ENCODE measurements around the gene THRAP3. TPM values are rescaled to one million over a fixed set of nuclear protein-coding genes. Genes with fewer than 3 reads are reported as not detected.

Gene THRAP3
- total RNA-seq, 1 donor from 2014 or later = 139 TPM

DNA sequence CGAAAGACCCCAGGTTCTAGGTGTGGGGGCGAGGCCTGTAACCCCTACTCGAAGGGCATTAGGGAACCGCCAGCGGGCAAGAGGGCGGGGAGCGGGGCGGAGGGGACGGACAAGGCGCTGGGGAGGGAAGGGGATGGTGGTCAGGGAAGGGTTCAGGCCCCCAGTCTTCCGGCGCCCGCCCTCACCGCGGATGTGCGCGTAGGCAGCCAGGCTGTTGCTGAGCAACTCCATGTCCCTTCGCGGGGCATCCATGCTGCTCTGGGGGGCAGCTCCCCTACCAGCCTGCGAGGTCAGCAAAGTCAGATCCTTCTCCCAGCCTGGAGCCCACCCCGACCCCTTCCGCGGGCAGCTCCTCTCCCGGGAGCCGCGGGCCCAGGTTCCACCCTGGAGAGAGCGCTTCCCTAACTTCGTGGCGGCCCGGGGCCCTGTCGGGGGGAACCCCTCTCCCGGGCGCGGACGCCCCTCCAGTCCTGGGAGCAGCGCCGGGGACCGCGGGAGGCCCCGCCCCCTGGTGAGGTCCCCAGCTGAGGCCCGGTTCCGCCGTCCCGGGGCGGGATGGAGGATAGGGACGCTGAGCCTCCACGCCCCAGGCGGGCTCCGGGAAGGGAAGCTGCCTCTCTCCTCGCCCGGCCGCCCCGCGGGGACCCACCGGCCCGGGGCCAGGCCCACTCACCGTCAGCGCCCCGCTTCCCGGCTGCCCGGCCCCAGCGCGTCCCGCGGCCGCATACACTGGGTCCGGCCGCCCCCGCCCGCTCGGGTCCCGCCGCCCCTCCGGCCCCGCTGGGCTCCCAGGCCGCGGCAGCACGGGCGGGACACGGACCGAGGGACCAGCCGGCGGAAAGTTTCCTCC, 98.8 kb downstream of the THRAP3 start:
- intact Hi-C loops (cut with micrococcal nuclease) = loop anchor here (1.0 kb wide), 4 partner anchors 16 to 174 kb away; partner anchors contain the start of gene TRAPPC3

DNA sequence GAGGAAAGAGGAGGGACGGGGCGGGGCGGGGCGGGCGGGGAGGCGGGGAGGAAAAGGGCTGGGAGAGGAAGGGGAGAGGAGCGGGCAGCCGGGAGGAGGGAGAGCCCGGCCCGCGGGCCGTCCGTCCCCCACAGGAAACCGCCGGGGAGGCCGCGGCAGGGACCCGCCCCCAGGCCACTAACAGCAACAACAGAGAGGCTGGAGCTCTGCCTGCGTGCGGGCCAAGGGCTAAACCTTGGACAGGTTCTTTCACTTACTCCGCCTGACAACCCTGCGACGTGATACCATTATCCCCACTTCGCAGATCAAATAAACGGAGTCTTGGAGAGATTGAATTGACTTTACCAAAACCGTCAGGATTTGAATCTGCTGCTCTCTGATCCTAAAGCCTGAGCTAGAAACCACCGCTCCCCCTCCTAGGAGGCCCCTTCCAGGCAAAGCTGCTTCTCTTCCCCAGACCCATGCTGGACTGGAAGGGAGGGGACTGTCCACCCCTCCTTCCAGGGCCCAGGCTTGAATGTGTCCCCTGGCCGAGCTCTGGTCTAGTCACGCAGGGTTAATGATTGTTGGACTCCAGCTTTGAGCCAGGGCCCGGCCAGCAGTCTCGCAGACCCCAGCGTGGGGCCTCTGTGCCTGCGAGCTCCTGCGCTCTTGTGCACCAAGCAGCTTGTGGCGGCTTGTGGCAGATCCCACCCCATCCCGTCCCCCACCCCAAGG, 99.6 kb downstream of the THRAP3 start, which contains the start of gene EVA1B:
Gene EVA1B (minus strand): TSS at position 10 of the 717 bp plus-strand sequence. CDS start 608 bp downstream, outside the sequence.
- intact Hi-C loops (cut with micrococcal nuclease) = loop anchor here (1.0 kb wide), 4 partner anchors 16 to 174 kb away; partner anchors contain the start of gene TRAPPC3

DNA sequence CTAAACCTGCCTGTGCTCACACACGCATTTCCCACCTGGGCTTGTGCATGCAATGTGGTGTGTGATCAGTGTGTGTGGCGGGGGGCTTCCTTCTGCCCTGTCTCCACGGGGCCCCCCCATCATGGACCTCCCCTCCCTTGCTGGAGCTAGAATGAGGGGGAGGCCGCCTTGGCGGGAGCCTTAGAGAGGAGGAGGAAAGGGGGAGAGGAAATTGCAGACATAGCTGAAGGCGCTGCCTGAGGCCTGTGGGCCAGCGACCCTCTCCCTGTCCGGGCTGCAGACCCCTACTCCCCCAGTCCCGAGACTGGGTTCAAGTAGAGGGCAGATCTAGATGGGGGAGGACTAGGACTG, 100.1 kb downstream of the THRAP3 start:
- intact Hi-C loops (cut with micrococcal nuclease) = no loop called here

DNA sequence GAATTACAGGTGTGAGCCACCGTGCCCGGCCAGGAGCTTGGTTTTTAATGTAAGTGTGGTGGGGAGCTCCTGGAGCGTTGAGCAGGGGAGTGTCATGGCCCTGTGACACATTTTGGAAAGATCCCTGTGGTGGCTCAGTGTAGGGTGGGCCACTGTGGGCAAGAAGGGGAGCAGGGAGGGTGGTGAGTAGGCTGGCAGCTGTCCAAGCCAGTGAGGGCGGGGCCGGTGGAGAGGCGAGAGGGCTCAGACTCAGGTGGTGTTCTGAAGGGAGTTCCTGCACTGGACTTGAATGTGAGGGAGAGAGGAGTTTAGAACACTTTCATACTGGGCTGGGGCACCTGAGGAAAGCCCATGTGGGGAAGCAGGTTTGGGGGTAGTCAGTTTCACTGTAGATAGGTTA, 102.3 kb downstream of the THRAP3 start:
- intact Hi-C loops (cut with micrococcal nuclease) = no loop called here

DNA sequence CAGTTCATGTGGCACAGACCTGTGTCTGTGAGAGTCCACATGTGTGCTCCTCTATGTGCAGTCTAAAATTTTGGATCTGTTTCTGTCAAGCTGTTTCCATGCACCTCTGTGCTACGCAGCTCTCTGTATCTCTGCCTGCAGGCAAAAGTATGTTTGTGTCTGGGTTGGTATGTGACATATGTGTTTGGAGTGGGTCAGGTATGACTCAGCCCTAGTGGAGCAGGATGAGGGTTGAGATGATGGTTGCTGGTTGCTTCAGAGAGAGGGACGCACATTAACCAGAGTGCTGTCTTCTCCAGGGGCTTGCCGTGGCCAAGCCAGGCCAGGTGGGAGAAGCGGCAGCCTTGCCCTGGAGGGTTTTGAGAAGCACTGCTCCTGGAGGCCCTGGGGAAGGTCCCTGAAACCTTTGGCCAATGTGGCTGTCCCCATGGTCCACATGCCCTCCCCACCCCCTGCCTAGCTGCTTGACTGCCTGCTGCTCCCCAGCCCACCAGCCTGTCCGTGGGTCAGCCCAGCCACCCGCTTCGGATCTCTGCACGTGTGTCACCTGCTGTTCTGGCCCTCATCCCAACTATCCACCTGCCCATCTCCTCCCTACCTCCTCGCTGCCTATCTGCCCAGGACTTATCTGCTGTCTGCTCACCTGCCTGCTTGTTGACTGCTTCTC, 103.3 kb downstream of the THRAP3 start:
- intact Hi-C loops (cut with micrococcal nuclease) = no loop called here

DNA sequence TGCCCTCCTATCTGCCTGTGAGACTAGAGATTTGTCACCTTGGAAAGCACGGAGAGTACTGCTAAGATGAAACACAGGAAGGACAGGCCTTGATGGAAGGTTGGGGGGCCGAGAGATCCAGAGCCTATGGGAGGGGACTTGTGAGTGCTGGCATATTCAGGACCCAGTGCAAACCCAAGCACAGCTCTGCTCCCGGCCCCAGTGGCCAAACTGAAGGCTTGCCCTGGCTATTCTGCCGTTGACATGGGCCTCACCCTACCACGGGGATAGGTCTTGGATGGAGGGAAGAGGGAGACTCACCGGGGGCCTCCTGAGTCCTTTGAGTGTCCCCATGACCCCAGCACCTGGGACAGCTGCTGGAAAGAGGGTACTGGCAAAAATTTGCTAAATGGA, 103.8 kb downstream of the THRAP3 start:
- intact Hi-C loops (cut with micrococcal nuclease) = no loop called here

DNA sequence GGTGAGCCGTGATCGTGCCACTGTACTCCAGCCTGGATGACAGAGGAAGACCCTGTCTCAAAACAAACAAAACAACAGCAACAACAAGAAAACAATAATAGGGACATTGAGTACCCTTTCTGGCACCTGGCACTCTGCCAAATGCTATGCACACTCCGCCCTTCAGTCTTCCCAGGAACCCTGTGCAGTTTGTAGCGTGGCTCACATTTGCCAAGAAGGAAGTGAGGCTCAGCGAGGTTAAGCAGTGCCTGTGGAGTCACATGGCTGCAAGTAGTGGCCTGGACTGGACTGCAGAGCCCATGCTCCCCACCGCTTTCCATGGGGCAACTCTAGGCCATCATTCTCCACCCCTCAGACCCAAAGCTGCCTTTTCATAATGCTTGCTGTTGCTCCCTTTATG, 104.5 kb downstream of the THRAP3 start:
- intact Hi-C loops (cut with micrococcal nuclease) = no loop called here

DNA sequence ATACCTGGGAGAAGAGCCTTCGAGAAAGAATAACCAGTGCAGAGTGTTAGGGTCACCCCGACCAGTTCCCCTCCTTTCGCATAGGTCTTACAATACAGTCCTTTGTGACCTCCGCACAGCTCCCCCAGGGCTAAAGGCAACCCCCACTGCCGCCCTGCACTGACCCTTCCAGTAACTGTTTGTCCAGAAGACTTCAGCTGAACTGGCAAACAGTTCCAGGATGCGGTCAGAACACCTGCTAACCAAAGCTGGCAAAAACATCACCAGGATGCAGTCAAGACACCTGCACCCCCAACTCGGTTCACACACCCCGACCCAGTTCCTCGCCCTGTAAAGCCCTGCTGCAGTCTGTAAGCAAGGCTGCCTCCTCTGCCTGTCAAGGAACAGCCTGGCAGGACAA, 105.6 kb downstream of the THRAP3 start:
- intact Hi-C loops (cut with micrococcal nuclease) = no loop called here

DNA sequence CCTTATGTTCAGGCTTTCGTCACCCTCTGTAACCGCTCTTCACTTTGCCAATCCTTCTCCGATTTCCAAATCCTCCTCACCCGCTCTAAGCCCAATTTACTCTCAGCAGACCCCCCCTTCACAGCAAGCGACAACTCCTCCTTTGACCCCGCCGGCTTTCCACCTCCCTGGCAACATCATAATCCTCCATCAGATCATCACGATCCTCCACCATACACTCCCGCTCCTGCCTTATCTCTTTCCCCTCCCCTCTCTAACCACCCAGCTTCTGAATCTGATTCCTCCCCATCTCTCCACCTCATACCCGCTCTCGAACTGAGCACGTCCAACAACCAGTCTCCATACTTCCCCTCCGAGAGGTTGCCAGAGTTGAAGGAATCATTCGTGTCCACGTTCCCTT, 106.7 kb downstream of the THRAP3 start:
- intact Hi-C loops (cut with micrococcal nuclease) = no loop called here

DNA sequence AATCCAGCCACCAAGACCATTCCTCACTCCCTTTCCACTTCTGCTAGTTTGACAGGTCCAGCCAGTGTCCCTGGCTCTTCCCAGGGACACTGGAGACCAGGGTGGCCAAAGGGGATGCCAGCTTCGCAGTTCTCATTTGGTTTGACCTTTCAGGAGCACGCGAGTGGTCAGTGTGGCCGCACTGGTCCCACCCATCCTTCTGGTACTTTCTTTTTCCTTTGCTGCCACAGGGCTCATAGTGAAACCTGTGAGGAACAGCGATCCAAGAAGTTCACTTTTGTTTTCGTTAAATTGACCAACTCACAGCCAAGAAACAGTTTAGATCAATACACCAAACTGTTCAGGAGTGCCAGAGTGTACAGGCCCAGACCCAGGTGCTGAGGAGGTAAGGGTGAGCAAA, 113.6 kb downstream of the THRAP3 start:
- intact Hi-C loops (cut with micrococcal nuclease) = no loop called here

DNA sequence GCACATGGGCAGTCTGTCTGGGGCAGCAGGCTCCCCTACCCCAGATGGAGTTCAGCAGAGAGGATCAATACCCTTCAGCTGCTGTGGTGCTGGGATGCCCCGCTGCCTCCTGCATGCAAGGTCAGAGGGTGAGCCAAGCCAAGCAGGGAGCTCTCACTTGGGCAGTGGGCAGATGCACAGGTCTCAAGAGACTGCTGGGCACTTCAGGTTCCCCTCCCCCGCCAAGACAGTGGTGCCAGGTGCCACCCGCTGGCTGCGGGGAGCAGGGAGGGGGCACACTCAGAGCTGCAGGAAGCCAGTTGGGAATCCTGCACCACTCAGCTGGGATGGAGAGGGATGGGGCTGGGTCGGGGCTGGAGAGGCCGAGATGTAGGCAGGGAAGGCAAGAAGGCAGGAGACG, 115.0 kb downstream of the THRAP3 start:
- intact Hi-C loops (cut with micrococcal nuclease) = no loop called here

DNA sequence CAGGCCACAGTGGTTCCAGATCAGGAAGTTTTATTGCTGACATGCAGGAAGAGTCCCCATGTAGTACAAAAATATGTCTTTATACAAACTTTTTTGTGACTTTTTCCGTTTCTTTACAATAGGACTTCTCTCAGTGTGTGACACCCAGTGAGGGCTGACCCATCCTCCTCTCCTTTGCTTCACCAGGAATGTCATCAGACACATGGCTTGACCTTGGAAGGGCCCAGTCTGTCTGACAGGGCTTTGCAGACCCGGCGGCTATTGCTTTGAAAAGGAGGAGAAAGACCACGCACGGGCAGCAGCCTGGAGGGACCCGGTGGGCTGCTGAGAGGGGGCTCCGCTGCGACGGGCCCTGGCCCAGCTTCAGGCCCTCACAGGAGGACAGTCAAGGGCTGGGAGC, 115.4 kb downstream of the THRAP3 start:
- intact Hi-C loops (cut with micrococcal nuclease) = no loop called here

DNA sequence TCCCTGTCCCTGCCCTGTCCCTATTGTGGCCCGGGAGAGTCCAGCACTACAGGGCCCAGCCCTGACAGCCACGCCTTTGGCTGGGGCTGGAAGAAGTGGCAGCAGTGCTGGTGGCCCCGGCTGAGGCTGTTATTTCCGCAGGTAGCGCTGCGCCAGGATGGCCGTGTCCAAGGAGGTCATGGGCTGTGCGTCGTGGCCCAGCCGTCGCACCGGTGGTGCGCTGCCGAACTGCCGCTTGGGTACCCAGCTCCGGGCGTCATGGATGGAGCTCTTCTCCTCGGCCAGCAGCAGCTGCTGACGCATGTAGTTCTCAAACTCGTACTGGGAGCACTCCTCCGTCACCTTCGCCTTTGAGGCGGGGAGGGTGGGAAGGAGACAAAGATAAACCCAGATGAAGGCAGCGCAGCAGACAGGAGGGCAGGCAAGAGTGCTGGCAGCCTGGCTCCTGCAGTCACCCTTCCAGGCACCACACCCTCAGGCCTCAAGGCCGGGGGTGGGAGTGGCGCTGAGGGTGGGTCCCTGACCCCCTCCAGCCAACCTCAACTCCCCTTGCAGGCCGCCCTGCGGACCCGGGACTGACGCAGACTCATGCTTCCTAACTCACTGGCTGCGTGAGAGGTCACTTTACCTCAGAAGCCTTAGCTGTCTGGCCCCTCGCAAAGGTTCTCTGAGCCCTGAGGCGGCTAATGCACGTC, 117.5 kb downstream of the THRAP3 start:
- intact Hi-C loops (cut with micrococcal nuclease) = loop anchor here (1.0 kb wide), 3 partner anchors 28 to 79 kb away; no protein-coding TSS in a partner anchor

DNA sequence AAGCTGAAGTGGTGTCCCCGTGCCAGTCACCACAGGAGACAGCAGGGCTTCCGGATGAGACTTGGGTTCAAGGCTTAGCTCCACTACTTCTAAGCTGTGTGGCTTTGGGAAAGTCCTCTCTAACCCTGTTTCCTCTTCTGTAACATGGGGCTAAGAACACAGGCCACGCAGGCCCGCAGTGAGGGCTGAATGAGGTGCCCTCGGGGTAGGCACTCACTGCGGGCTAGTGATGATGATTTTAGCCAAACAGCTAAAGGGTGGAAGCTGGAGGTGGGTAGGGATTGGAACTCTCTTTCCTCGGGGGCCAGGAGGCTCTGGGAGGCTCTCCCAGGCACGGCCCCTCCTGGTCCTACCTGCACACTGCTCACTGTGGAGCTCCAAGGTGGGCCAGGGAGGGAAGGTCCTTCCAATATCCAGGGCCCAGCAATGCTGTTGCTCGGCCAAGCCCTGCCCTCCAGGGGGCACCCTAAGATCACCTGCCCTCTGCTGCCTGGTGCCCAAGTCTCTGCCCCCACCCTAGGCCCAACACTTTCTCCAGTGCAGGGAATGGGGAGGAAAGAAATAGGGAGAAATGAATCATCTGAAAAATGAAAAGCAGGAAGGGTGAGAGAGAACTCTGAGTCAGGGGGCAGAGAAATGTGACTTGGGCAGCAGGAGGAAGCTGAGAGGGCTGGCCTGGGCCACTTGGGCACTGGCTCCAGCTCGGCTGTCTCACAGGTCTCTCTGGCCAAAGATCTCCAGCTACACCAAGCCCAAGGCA, 118.4 kb downstream of the THRAP3 start:
- intact Hi-C loops (cut with micrococcal nuclease) = loop anchor here (1.0 kb wide), 3 partner anchors 27 to 78 kb away; no protein-coding TSS in a partner anchor

DNA sequence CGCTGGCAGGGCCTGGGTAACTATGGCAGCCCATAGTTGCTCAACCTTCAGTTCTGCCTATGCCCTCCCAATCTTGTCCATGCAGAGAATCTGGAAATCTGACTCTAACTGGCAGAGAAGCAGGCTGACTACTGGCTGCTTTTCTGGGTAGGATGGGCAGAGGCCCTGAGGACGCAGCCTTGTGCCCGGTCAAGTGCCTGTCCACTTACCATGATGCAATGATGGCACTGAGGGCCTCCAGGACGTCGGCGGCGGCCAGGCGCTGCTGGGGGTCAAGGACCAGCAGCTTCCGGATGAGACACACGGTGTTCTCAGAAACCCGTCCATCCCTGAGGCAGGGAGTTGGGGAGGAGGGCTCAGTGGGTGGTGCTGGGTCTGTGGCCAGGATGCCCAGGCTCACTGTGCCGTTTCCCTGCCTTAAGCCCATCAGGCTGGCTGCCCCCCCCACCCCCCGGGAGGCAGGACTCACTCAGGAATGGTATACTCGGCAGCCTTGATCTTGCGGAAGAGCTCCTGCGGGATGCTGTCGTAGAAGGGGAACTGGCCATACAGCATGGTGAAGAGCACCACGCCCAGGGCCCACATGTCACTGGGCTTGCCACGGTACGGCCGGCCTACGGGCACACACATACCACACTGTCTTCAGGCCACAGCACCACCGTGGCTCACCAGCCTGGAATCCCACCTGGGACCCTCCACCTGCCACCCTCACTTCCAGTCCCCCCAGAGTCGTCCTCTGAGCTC, 119.6 kb downstream of the THRAP3 start:
- intact Hi-C loops (cut with micrococcal nuclease) = no loop called here

DNA sequence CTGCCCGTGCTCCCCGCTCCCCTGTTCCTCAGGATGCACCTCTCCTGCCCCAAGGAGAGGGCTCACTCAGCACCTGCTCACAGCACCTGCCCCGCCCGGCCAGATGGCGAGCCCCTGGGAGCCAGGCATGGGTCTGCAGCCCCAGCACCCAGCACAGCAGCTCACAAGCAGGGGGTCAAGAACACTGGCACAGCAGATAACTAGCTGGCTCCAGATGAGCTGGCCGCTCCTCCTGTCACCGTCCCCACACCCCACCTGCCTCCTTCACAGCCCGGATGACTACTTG, 120.1 kb downstream of the THRAP3 start:
- intact Hi-C loops (cut with micrococcal nuclease) = no loop called here

DNA sequence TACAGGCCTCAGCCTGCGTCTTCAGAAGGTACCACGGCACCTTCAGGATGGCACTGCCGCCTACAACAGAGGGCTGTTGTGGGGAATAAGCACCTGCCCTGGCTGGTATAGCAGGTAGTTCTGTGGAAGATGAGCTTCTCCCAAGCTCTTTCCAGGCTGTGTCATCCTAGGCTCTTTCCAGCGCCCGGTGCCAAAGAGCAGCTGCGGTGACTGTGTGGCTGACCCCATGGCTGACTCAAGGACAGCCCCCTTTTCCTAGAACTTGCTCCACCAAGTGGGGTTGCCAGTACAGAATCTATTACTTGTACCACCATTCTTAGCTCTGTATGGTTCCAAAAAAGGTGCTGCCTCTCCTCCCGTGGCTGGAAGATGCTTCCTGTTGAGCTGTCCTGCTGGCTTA, 121.1 kb downstream of the THRAP3 start:
- intact Hi-C loops (cut with micrococcal nuclease) = no loop called here

DNA sequence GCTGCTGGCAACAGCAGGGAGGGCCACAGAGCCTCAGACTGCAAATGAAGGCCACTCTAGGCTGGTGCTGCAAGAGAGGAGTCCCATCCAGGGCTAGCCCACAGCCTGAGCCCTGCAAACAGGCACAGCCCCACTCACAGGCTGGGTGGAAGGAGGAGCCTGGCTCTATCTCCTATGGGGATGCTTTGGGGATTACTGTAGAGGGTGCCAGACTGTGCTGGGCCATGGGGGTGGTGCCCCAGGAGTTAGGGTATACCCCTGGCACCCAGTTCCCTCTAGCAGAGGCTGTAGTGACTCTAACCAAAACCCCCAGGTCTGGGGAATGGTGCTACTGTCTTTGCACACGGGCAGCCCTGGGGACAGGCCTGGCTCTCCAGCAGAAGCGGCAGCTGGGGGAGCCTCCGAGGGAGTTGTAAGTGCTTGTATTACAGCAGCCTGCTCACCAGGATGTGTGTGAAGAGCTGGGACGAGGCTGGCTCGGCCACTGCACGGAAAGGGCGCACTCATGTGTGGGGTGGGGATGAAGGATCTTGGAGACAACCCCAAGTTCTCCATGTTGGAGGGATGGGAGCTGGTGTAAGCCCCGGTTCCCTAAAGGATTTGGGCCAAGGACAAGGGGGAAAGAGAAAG, 122.6 kb downstream of the THRAP3 start:
- intact Hi-C loops (cut with micrococcal nuclease) = no loop called here

DNA sequence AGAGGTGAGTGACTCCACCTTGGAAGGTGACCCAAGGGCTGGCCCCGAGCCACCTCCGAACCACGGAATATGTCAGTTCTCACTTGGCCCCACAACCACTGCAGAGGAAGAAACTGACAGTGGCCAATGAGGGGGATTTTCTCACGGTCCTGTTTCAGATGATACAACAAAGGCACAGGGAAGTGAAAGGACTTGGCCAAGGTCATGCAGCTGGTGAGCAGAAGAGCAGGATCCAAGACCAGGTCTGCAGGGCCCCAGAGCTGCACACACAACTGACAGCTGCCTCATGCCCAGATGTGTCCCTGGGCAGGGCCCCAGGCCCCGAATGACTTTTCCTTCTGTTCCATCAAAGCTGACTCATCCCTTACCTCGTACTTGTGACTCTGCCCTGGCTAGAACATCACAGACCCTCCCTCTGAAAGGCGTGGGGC, 125.0 kb downstream of the THRAP3 start:
- intact Hi-C loops (cut with micrococcal nuclease) = no loop called here

DNA sequence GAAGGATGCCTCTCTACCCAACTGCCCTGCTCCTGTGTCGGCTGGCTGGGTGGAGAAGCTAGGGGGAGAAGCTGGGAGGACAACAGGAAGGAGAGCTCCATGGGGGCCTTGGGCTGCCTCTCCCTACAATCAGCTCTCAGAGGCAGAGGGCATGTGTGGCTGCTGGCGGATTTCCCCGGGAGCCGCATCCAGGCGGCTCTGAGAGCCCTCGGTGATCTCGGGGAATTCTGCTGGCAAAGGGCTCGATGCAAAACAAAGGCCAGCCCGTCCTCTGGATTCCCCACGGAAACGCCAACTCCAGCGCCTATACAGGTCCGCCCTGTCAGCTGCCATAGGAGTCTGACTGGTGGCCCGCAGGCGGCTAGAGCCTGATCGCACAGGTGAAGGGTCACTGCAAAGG, 125.6 kb downstream of the THRAP3 start:
- intact Hi-C loops (cut with micrococcal nuclease) = no loop called here

All from T-helper 1 cell treated with Interleukin-12 subunit alpha and Interleukin-12 subunit beta and Interleukin-4 antibody, amounts not matched to agents 30 ng/mL and 1 ng/mL, for 36 hours (primary cell).